HG02571 (cell line): ENCODE results near the gene PON3.

ENCODE experiments used
- ATAC-seq: cut with Tn5 transposase; IDR thresholded peaks from one replicate; pipeline ENCODE4 v1.9.1; 2021; ENCODE audit warnings: mild to moderate bottlenecking, moderate library complexity; ENCODE audit not compliant: unreplicated experiment

PON3 gene

GRCh38 chr7:95396136-95397032 lies at the start of gene PON3:
TSS of gene PON3 (minus strand) at chr7:95396375. CDS start at chr7:95396350, 25 bp downstream.
- ATAC-seq: no peak

- no peak for ATAC-seq
These were observed 48.6 kb upstream of the PON3 start for GRCh38 chr7:95444796-95445195.

GRCh38 chr7:95441042-95441823 lies 45.1 kb upstream of the PON3 start:
- no peak for ATAC-seq

- no peak for ATAC-seq
These were observed 44.3 kb upstream of the PON3 start for GRCh38 chr7:95440394-95441038.

GRCh38 chr7:95436407-95436806 lies 40.2 kb upstream of the PON3 start:
- no peak for ATAC-seq

- ATAC-seq: no peak
These were observed 39.2 kb upstream of the PON3 start for GRCh38 chr7:95435422-95435780.

- peak; percentile 96 for ATAC-seq
These were observed 38.6 kb upstream of the PON3 start, which contains the start of gene PON2 for GRCh38 chr7:95434557-95435421. TSS of gene PON2 (minus strand) at chr7:95435028. CDS start at chr7:95434951, 77 bp downstream.

- no peak for ATAC-seq
These were observed 37.9 kb upstream of the PON3 start for GRCh38 chr7:95433952-95434556.

- no peak for ATAC-seq
These were observed 37.0 kb upstream of the PON3 start for GRCh38 chr7:95433129-95433528.

- no peak for ATAC-seq
These were observed 36.4 kb upstream of the PON3 start for GRCh38 chr7:95432606-95433005.

- ATAC-seq: no peak
These were observed 34.7 kb upstream of the PON3 start for GRCh38 chr7:95430864-95431263.

GRCh38 chr7:95429241-95429990 lies 33.2 kb upstream of the PON3 start:
- no peak for ATAC-seq

- ATAC-seq: no peak
These were observed 31.8 kb upstream of the PON3 start for GRCh38 chr7:95427914-95428516.

GRCh38 chr7:95427166-95427565 lies 31.0 kb upstream of the PON3 start:
- no peak for ATAC-seq

GRCh38 chr7:95425694-95426093 lies 29.5 kb upstream of the PON3 start:
- ATAC-seq: no peak

- no peak for ATAC-seq
These were observed 28.5 kb upstream of the PON3 start for GRCh38 chr7:95424716-95425115.

- no peak for ATAC-seq
These were observed 25.8 kb upstream of the PON3 start for GRCh38 chr7:95421847-95422444.

GRCh38 chr7:95421000-95421846 lies 25.0 kb upstream of the PON3 start:
- no peak for ATAC-seq
